Measurements from ENCODE around the gene NUDT14.

Gene NUDT14

DNA sequence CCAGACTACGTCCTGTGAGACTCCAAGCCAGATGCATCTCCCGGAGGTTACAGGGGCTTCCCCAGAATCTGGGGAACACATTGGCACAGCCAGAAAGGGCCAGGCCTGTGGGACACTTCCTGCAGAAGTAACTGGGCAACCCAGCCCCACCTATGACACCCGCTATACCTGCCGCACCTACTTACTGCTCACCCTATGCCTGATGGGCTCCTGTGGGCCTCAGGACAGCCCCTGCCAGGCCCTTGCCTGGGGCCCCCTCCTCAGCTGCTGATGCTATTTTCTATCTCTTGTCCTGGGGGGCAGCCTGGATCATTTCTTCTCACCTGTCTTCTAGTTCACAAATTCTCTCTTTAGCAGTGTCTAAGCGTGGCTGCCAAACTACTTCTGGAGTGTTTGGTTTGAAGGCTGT is 41.3 kb downstream of the NUDT14 start:
- no peak for TF ChIP-seq CTCF (IDR thresholded peaks at IDR 0.05; ENCODE audit: low read depth, low read length, missing control alignments)
- H3K4me3 ChIP-seq (ENCODE audit: low read depth, low read length), result no peak overlapping the region
- no peak for DNase-seq (ENCODE audit: low read depth)

DNA sequence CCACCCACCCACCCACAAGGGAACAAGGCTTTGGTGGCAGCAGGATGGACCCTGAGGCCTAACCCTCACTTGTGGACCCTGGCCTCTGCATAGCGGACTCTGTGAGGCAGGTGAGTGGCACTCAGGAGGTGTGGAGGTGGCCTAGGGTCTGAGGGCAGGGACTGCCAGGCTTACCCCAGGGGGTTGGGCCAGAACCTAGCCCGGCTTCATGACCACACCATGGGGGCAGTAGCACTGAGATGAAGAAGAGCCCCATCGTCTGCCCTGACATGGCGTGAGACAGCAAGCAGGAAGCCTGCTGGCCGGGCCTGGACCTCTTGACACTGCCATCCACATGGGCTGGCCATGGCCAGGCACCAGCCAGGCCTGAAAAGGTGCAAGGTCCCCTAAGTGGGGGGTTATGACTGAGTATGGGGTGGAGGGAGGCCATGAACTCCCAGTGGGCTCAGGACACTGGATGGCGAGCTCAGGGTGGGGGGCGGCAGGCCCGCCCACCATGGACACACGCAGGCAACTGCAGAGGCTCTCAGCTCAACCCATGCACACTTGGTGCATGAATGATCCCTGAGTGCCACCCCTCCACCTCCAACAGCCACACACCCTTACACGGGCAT is 41.8 kb downstream of the NUDT14 start:
- TF ChIP-seq CTCF (IDR thresholded peaks at IDR 0.05; ENCODE audit: low read depth, low read length, missing control alignments), result no peak
- DNase-seq (ENCODE audit: low read depth), result no peak
- H3K4me3 ChIP-seq (ENCODE audit: low read depth, low read length), result no peak overlapping the region

GRCh38 chr14:105138551-105139111 is 42.5 kb downstream of the NUDT14 start:
- no peak overlapping the region for H3K4me3 ChIP-seq (ENCODE audit: low read depth, low read length)
- TF ChIP-seq CTCF (IDR thresholded peaks at IDR 0.05; ENCODE audit: low read depth, low read length, missing control alignments), result no peak
- no peak for DNase-seq (ENCODE audit: low read depth)

- DNase-seq (ENCODE audit: low read depth), result no peak
- no peak for TF ChIP-seq CTCF (IDR thresholded peaks at IDR 0.05; ENCODE audit: low read depth, low read length, missing control alignments)
Measured at GRCh38 chr14:105138021-105138541, 43.0 kb downstream of the NUDT14 start.

DNA sequence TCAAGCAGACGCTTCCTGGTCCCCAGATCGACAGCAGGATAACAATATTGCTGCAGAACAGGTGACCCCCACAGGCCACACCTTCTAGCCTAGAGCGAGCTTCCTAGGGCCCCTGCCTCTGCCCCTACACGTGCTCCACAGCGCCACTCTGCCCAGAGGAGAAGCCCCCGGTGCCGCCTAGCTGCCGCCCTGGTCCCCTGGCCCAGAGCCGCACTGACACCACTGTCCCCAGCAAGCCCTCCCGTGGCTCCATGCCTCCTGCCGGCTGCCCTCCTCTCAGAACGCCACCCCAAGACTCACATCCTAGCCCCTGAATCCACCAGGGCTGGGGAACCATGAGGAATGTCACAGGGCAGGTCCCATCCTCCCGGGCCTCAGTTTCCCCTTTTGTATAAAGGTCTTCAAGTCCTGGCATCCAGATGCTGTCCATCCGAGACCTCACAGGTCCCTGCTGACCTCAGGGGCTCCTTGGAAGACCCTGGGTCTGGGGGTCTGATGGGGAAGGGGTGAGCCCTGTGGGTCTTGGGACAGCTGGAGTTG is 43.6 kb downstream of the NUDT14 start:
- no peak for TF ChIP-seq CTCF (IDR thresholded peaks at IDR 0.05; ENCODE audit: low read depth, low read length, missing control alignments)
- DNase-seq (ENCODE audit: low read depth), result no peak

More at GRCh38 chr14:105138021-105138541, 43.0 kb downstream of the NUDT14 start:
- H3K4me3 ChIP-seq (ENCODE audit: low read depth, low read length), result no peak overlapping the region

DNA sequence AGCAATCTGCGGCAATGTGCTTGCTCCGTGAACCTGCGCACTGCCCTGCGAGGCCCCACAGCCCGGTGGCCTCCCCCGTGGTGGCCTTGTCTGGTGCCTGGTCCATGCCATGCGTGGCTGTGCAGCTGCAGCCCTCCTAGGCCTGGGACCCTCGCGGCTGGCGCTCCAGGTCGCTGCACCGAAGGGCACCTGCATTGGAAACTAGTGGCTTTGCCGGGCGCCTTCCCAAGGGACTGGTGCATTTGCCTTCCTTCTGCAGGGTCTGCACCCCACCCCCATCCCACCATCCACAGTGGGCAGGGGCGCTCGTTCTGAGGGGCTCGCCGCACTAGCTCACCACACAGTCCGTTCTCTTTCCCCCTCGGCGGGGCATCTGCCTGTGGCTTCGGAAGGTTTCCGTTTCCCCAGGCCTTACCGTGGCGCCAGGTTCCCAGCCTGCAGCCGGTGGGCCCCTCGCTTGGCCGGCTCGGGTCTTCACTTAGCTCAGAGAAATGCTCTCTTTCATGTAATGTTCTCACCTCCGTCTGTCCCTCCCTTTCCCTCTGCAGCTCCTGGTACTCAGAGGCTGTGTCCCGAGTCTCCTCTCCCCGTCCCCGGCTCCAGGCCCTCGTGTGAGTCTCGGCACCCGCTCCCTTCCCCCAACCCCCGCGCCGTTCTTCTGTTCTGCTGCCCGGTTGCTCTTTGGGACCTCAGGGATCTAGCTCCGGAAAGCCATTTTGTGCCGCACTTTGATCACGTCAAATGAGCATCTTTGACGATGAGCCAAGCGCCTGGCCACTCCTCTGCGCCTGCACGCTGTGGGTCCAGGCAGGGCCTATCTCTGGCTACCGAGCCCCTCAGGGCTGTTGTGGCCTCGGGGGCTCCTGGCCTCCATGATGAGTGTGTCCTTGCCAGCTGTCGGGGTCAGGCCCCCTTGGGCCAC is 44.5 kb downstream of the NUDT14 start:
- TF ChIP-seq CTCF (IDR thresholded peaks at IDR 0.05; ENCODE audit: low read depth, low read length, missing control alignments), result no peak
- no peak overlapping the region for H3K4me3 ChIP-seq (ENCODE audit: low read depth, low read length)
- no peak for DNase-seq (ENCODE audit: low read depth)

More for the DNA sequence above, 43.6 kb downstream of the NUDT14 start:
- H3K4me3 ChIP-seq (ENCODE audit: low read depth, low read length), result no peak overlapping the region
